K562 (cell line): Measurements from ENCODE around the gene CYB561A3. TPM values are rescaled to one million over a fixed set of nuclear protein-coding genes. Genes with fewer than 3 reads are reported as not detected.

Source experiments
- ATAC-seq: fragments of 200-7000 bp; cut with Tn5 transposase; 3 replicates; pipeline ENCODE4 v1.9.1; 2020; ENCODE audit warnings: moderate library complexity
- BruUV-seq: library from RNA; stranded (reverse); fragments of 400-500 nt; replicated peaks from 2 replicates; lab custom pipeline; 2021; lab: Mats Ljungman, UMichigan
- CTCF ChIA-PET: fragments of 300-600 bp; formaldehyde crosslinking; extraction: SDS; loops from one replicate; lab custom pipeline; 2021; ENCODE audit warnings: low intra/inter-chr PET ratio; lab: Yijun Ruan, JAX
- POLR2A ChIA-PET: fragments of 300-600, 350-650 bp; sonication (Branson Sonifier 250); formaldehyde crosslinking; extraction: SDS; loops from one replicate; lab custom pipeline; 2021; ENCODE audit warnings: antibody characterized with exemption, inconsistent platforms; lab: Yijun Ruan, JAX
- DNase-seq, 4 experiments: peaks; one replicate each; pipeline versions ENCODE4 v3.0.0 to v3.0.0-alpha.2; 2011 to 2018; ENCODE audit warnings: low spot score in 3 of 4, mixed read lengths in 3 of 4; ENCODE audit errors: extremely low read depth in 1 of 4
- FAIRE-seq: peaks from 2 replicates; lab custom pipeline; 2011; peaks lifted over from hg19 to GRCh38; lab: Jason Lieb, UNC
- H2AFZ ChIP-seq: 2 replicates; pipeline ENCODE4 v1.6.0; 2011; ENCODE audit warnings: low read depth, low read length, control low read depth, inconsistent platforms
- H3K27ac ChIP-seq: fragments of 200-600 bp; 3 replicates; pipeline ENCODE4 v1.8.0; 2011; ENCODE audit warnings: low read depth, mild to moderate bottlenecking, control low read depth, inconsistent platforms, low read length, moderate library complexity, mixed read lengths; ENCODE audit errors: extremely low read depth
- H3K27me3 ChIP-seq, 2 experiments: fragments of 300-600 bp in 1 of 2; 2 replicates in 1 of 2; 3 replicates in 1 of 2; pipeline versions ENCODE4 v1.6.0 to v1.8.0; 2011; ENCODE audit warnings: inconsistent platforms in 2 of 2, low read length in 2 of 2, mild to moderate bottlenecking in 1 of 2, mixed read lengths in 1 of 2, moderate library complexity in 1 of 2; ENCODE audit not compliant: control insufficient read depth in 2 of 2, insufficient read depth in 2 of 2
- H3K36me3 ChIP-seq: fragments of 300-600 bp; 3 replicates; pipeline ENCODE4 v1.8.0; 2011; ENCODE audit warnings: mild to moderate bottlenecking, low read length, inconsistent platforms; ENCODE audit not compliant: control insufficient read depth, insufficient read depth
- H3K4me1 ChIP-seq, 2 experiments: fragments of 200-600 bp in 1 of 2; replicated peaks in 1 of 2; 2 replicates in 1 of 2; 3 replicates in 1 of 2; pipeline versions ENCODE4 v1.5.1 to v1.8.0; 2011; ENCODE audit warnings: inconsistent platforms in 2 of 2, low read length in 2 of 2, mild to moderate bottlenecking in 1 of 2, mixed read lengths in 1 of 2, moderate library complexity in 1 of 2; ENCODE audit not compliant: control insufficient read depth in 2 of 2, insufficient read depth in 2 of 2
- H3K4me2 ChIP-seq: 2 replicates; pipeline ENCODE4 v1.6.1; 2011; ENCODE audit warnings: low read length, control low read depth, inconsistent platforms, mixed read lengths; ENCODE audit not compliant: insufficient read depth
- H3K4me3 ChIP-seq: fragments of 200-600 bp; sonication (generic), shearing (Covaris generic); 2 replicates; pipeline ENCODE4 v1.5.1; 2016; ENCODE audit warnings: control low read depth, inconsistent platforms
- H3K79me2 ChIP-seq: fragments of 200-600 bp; 3 replicates; pipeline ENCODE4 v1.8.0; 2011; ENCODE audit warnings: low read length, inconsistent platforms; ENCODE audit not compliant: control insufficient read depth, insufficient read depth
- H3K9ac ChIP-seq, 2 experiments: 2 replicates each; pipeline versions ENCODE4 v1.6.0 to v1.6.1; 2011; ENCODE audit warnings: low read depth in 2 of 2, low read length in 2 of 2, control low read depth in 1 of 2, inconsistent platforms in 1 of 2, mild to moderate bottlenecking in 1 of 2, mixed read lengths in 1 of 2; ENCODE audit not compliant: insufficient read depth in 1 of 2
- H3K9me1 ChIP-seq: one replicate; pipeline ENCODE4 v1.6.0; 2011; ENCODE audit warnings: inconsistent platforms, mild to moderate bottlenecking, low read length, moderate library complexity; ENCODE audit not compliant: control insufficient read depth, insufficient read depth
- H3K9me3 ChIP-seq: replicated peaks from 2 replicates; pipeline ENCODE4 v1.5.1; 2011; ENCODE audit warnings: low read depth, low read length, inconsistent platforms; ENCODE audit not compliant: control insufficient read depth, insufficient read depth
- H4K20me1 ChIP-seq: replicated peaks from 2 replicates; pipeline ENCODE4 v1.6.1; 2011; ENCODE audit warnings: low read length, inconsistent platforms, mixed read lengths; ENCODE audit not compliant: control insufficient read depth, insufficient read depth
- FOXK1 ChIP-seq: sonication (generic); formaldehyde crosslinking; IDR thresholded peaks from 2 replicates; pipeline ENCODE4 v1.8.0; 2022; ENCODE audit warnings: missing genetic modification reagents, mild to moderate bottlenecking, borderline replicate concordance
- HSF4 ChIP-seq: fragments of 250-450 bp; sonication (Bioruptor Pico); IDR thresholded peaks from 2 replicates; pipeline ENCODE4 v2.1.2; 2022; ENCODE audit warnings: mild to moderate bottlenecking, moderate library complexity, borderline replicate concordance
- PURB ChIP-seq: sonication (generic); formaldehyde crosslinking; IDR thresholded peaks from 2 replicates; pipeline ENCODE4 v1.9.0; 2021; ENCODE audit warnings: low read depth, mild to moderate bottlenecking, missing genetic modification reagents
- RAD21 ChIP-seq, 2 experiments: fragments of 250-450 bp in 1 of 2; fragments of 450-650 bp in 1 of 2; sonication (Bioruptor Pico) in 1 of 2; formaldehyde crosslinking in 1 of 2; IDR thresholded peaks in 1 of 2; conservative IDR thresholded peaks in 1 of 2; 2 replicates each; pipeline versions ENCODE4 v1.4.0 to v1.8.0; 2020 to 2022; ENCODE audit warnings: mild to moderate bottlenecking in 2 of 2, moderate library complexity in 1 of 2
- RBM14 ChIP-seq: fragments of 200-400 bp; formaldehyde crosslinking; IDR thresholded peaks from 2 replicates; pipeline ENCODE4 v1.6.1; 2018; ENCODE audit warnings: low read depth, mild to moderate bottlenecking, low read length, moderate library complexity, borderline replicate concordance; ENCODE audit not compliant: insufficient read depth
- RBM22 ChIP-seq: fragments of 200-400 bp; formaldehyde crosslinking; IDR thresholded peaks from 2 replicates; pipeline ENCODE4 v1.6.1; 2018; ENCODE audit warnings: low read length, low read depth; ENCODE audit not compliant: poor library complexity, severe bottlenecking
- STAT5A ChIP-seq: IDR thresholded peaks from 2 replicates; pipeline ENCODE4 v1.6.1; 2012; ENCODE audit warnings: low read length, inconsistent platforms, borderline replicate concordance
- ZBTB26 ChIP-seq: fragments of 450-650 bp; formaldehyde crosslinking; IDR thresholded peaks from 2 replicates; pipeline ENCODE4 v1.4.0; 2022; ENCODE audit warnings: missing genetic modification characterization
- ZNF583 ChIP-seq: fragments of 250-450 bp; sonication (Bioruptor Pico); IDR thresholded peaks from 2 replicates; pipeline ENCODE4 v1.4.0; 2020
- WGBS: fragments of 100-300 bp; shearing (Covaris generic); methylation state at CpG from one replicate; pipeline ENCODE4 v1.1.6; 2016; ENCODE audit warnings: low coverage, mixed read lengths; ENCODE audit not compliant: insufficient coverage; ENCODE audit errors: missing lambda C conversion rate; 5-methylcytosine and 5-hydroxymethylcytosine counted together
- in situ Hi-C: fragments of 300-500 bp; cut with MboI; formaldehyde crosslinking; loops from 4 replicates; pipeline ENCODE4 v1.15.0; 2018; ENCODE audit warnings: inconsistent platforms, mixed read lengths
- intact Hi-C: fragments of 100-400 bp; cut with micrococcal nuclease; formaldehyde crosslinking; loops from 2 replicates; pipeline ENCODE4 v1.14.2; 2022
- polyA plus RNA-seq, 8 experiments: library from polyadenylated mRNA; depleted of rRNA in 4 of 8; stranded (reverse) in 5 of 8; unstranded in 3 of 8; fragments of >200 nt; fragmentation: Nextera tagmentation in 2 of 8; fragmentation: Illumina TruSeq in 1 of 8; extraction: Ambion mirVana in 2 of 8; extraction: Trizol in 1 of 8; gene quantifications; 2 replicates each; pipeline versions ENCODE4 v1.2.1 to v1.2.3, GENCODE V29; 2011 to 2014; ENCODE audit warnings: inconsistent platforms in 1 of 8, missing spikeins in 1 of 8
- total RNA-seq, 7 experiments: library from RNA; depleted of rRNA in 6 of 7; stranded (reverse); fragments of >200 nt in 6 of 7; fragmentation: Illumina TruSeq in 2 of 7; extraction: Trizol in 2 of 7; gene quantifications; 2 replicates each; pipeline versions ENCODE4 v1.2.1 to v1.2.3, GENCODE V29; 2011 to 2021; ENCODE audit warnings: low replicate concordance in 1 of 7
- TF ChIP-seq, protein P1 (sequence below), 2 experiments: fragments of 150-350 bp in 1 of 2; IDR thresholded peaks; 2 replicates each; pipeline ENCODE4 v1.6.1; 2012 to 2016; ENCODE audit warnings: low read depth in 2 of 2, low read length in 2 of 2, mild to moderate bottlenecking in 1 of 2, moderate library complexity in 1 of 2

The CYB561A3 gene
- total and polyA plus RNA-seq, 9 of the 15 experiments (the other 6 are each of a cell fraction or from before 2014, with no cell fraction given) = 29.2 to 78.9 (median 37.9) TPM

- Histone ChIP-seq H3K9me3 (no peaks in the 10 kb centered on the region), H3K27ac (no peak overlapping the region), H3K36me3 (peaks cover 98% of the 10 kb centered on the region), H3K9ac (no peak overlapping the region), H3K79me2 (no peaks in the 10 kb centered on the region), H4K20me1 (no peaks in the 10 kb centered on the region), H3K4me1 (no peaks in the 10 kb centered on the region), H2AFZ (no peak overlapping the region), H3K4me3 (no peak overlapping the region), H3K27me3 (no peaks in the 10 kb centered on the region), H3K4me2 (no peak overlapping the region), H3K9me1 (peaks cover 3% of the 10 kb centered on the region)
- in situ Hi-C loops (no loop called here), intact Hi-C loops (no loop called here)
- DNase-seq (no peak), FAIRE-seq (no peak), ATAC-seq (no peak)
- no TSS peak for BruUV-seq
- ChIA-PET CTCF (no interaction called here), POLR2A (interaction anchor here (0.8 to 4.6 kb wide), 8 partner anchors 9 to 74 kb away, joined by 3 to 25 read pairs (median 5); no protein-coding TSS in a partner anchor)
- TF ChIP-seq ZNF583 (CRISPR knock-in tag) (0 out of 2 replicates have a peak, but pooled peaks have one; percentile 41), PURB (CRISPR knock-in tag) (no peak)
- 93% methylated on average over 8 of the region's 8 CpGs for WGBS
Observed at GRCh38 chr11:61310749-61311148, 50.9 kb downstream of the CYB561A3 start.

GRCh38 chr11:61309739-61310138 lies 51.9 kb downstream of the CYB561A3 start:
- Histone ChIP-seq H3K4me2 (no peak overlapping the region), H3K36me3 (peaks cover 99% of the 10 kb centered on the region), H3K9me3 (no peaks in the 10 kb centered on the region), H3K9ac (no peak overlapping the region; a peak in 1 of 4 replicates), H3K4me1 (no peaks in the 10 kb centered on the region), H3K4me3 (no peak overlapping the region), H3K79me2 (no peaks in the 10 kb centered on the region), H3K9me1 (peaks cover 3% of the 10 kb centered on the region), H3K27ac (no peak overlapping the region), H4K20me1 (no peaks in the 10 kb centered on the region), H2AFZ (no peak overlapping the region), H3K27me3 (no peaks in the 10 kb centered on the region)
- 87% methylated on average over 7 of the region's 7 CpGs for WGBS
- ChIA-PET POLR2A (interaction anchor here (0.6 to 4.6 kb wide), 8 partner anchors 8 to 75 kb away, joined by 3 to 25 read pairs (median 6); no protein-coding TSS in a partner anchor), CTCF (no interaction called here)
- intact Hi-C loops (no loop called here), in situ Hi-C loops (no loop called here)
- FAIRE-seq (no peak), DNase-seq (no peak), ATAC-seq (no peak)
- BruUV-seq = no TSS peak
- TF ChIP-seq HSF4 (CRISPR knock-in tag) (no peak), RAD21 (CRISPR knock-in tag; conservative IDR thresholded peaks at IDR 0.05 in 1 of 2, IDR thresholded peaks at IDR 0.05 in 1 of 2) (no peak), RBM14 (no peak), FOXK1 (CRISPR knock-in tag) (no peak), ZNF583 (CRISPR knock-in tag) (no peak), RBM22 (no peak), ZBTB26 (CRISPR knock-in tag) (no peak), STAT5A (no peak)
- TF ChIP-seq, protein P1, sequence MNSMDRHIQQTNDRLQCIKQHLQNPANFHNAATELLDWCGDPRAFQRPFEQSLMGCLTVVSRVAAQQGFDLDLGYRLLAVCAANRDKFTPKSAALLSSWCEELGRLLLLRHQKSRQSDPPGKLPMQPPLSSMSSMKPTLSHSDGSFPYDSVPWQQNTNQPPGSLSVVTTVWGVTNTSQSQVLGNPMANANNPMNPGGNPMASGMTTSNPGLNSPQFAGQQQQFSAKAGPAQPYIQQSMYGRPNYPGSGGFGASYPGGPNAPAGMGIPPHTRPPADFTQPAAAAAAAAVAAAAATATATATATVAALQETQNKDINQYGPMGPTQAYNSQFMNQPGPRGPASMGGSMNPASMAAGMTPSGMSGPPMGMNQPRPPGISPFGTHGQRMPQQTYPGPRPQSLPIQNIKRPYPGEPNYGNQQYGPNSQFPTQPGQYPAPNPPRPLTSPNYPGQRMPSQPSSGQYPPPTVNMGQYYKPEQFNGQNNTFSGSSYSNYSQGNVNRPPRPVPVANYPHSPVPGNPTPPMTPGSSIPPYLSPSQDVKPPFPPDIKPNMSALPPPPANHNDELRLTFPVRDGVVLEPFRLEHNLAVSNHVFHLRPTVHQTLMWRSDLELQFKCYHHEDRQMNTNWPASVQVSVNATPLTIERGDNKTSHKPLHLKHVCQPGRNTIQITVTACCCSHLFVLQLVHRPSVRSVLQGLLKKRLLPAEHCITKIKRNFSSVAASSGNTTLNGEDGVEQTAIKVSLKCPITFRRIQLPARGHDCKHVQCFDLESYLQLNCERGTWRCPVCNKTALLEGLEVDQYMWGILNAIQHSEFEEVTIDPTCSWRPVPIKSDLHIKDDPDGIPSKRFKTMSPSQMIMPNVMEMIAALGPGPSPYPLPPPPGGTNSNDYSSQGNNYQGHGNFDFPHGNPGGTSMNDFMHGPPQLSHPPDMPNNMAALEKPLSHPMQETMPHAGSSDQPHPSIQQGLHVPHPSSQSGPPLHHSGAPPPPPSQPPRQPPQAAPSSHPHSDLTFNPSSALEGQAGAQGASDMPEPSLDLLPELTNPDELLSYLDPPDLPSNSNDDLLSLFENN (IDR thresholded peaks at IDR 0.05; ENCODE audit: low read depth in 2 of 2, low read length in 2 of 2) = no peak
